T-helper 2 cell treated with Interferon-gamma antibody and Interleukin-4, amounts not matched to agents 100 ng/mL and 5 ng/mL, for 36 hours (primary cell): ENCODE measurements around the gene SNRNP70. TPM values are rescaled to one million over a fixed set of nuclear protein-coding genes. Genes with fewer than 3 reads are reported as not detected.

Experiments
- total RNA-seq: library from RNA; stranded (reverse); gene quantifications from 2 replicates; pipeline ENCODE4 v1.2.3, GENCODE V29; 2022

The SNRNP70 gene
- total RNA-seq, 1 donor from 2014 or later = 228 TPM

Other genes with a start within 250 kb of the SNRNP70 start
- gene HSD17B14, start 249.0 kb upstream of the SNRNP70 start, total RNA-seq = 0.36 and 0.59 TPM in 2 replicates
- gene PLEKHA4, start 216.8 kb upstream of the SNRNP70 start, total RNA-seq = 1.4 and 1.8 TPM in 2 replicates
- 24.5 and 26.8 TPM in 2 replicates for gene PPP1R15A, start 213.0 kb upstream of the SNRNP70 start, total RNA-seq
- gene TULP2, start 186.7 kb upstream of the SNRNP70 start, total RNA-seq = not detected in 2 replicates
- gene NUCB1, start 185.1 kb upstream of the SNRNP70 start, total RNA-seq = 225 and 234 TPM in 2 replicates
- gene DHDH, start 151.8 kb upstream of the SNRNP70 start, total RNA-seq = 0.52 and 0.75 TPM in 2 replicates
- gene BAX, start 130.6 kb upstream of the SNRNP70 start, total RNA-seq = 326 and 330 TPM in 2 replicates
- gene FTL, start 120.1 kb upstream of the SNRNP70 start, total RNA-seq = 704 and 728 TPM in 2 replicates
- gene GYS1, start 92.1 kb upstream of the SNRNP70 start, total RNA-seq = 54.0 and 55.8 TPM in 2 replicates
- gene RUVBL2, start 91.6 kb upstream of the SNRNP70 start, total RNA-seq = 105 and 108 TPM in 2 replicates
- not detected in 2 replicates for gene LHB, start 68.4 kb upstream of the SNRNP70 start, total RNA-seq
- not detected in 2 replicates for gene CGB3, start 61.1 kb upstream of the SNRNP70 start, total RNA-seq
- not detected in 2 replicates for gene CGB2, start 53.6 kb upstream of the SNRNP70 start, total RNA-seq
- not detected in 2 replicates for gene CGB1, start 48.6 kb upstream of the SNRNP70 start, total RNA-seq
- not detected in 2 replicates for gene CGB5, start 41.6 kb upstream of the SNRNP70 start, total RNA-seq
- gene CGB8, start 36.3 kb upstream of the SNRNP70 start, total RNA-seq = not detected in 2 replicates
- not detected in 2 replicates for gene CGB7, start 27.7 kb upstream of the SNRNP70 start, total RNA-seq
- gene NTF4, start 20.6 kb upstream of the SNRNP70 start, total RNA-seq = not detected in 2 replicates
- not detected in 2 replicates for gene KCNA7, start 12.8 kb upstream of the SNRNP70 start, total RNA-seq
- 2.8 and 4.2 TPM in 2 replicates for gene LIN7B, start 28.9 kb downstream of the SNRNP70 start, total RNA-seq
- gene C19orf73, start 33.7 kb downstream of the SNRNP70 start, total RNA-seq = 0.61 and 0.68 TPM in 2 replicates
- gene PPFIA3, start 34.1 kb downstream of the SNRNP70 start, total RNA-seq = 1.3 and 1.5 TPM in 2 replicates
- not detected in 2 replicates for gene HRC, start 69.9 kb downstream of the SNRNP70 start, total RNA-seq
- gene TRPM4, start 72.3 kb downstream of the SNRNP70 start, total RNA-seq = 0.43 and 1.1 TPM in 2 replicates
- gene SLC6A16, start 239.7 kb downstream of the SNRNP70 start, total RNA-seq = 3.5 and 3.8 TPM in 2 replicates
- gene CD37, start 250.0 kb downstream of the SNRNP70 start, total RNA-seq = 213 and 221 TPM in 2 replicates